HepG2 (cell line): ENCODE measurements around the gene CDC34. TPM values are rescaled to one million over a fixed set of nuclear protein-coding genes. Genes with fewer than 3 reads are reported as not detected.

Experiments
- CBX5 ChIP-seq: sonication (generic); formaldehyde crosslinking; IDR thresholded peaks from 2 replicates; pipeline ENCODE4 v1.4.0; 2020; ENCODE audit warnings: missing genetic modification reagents, borderline replicate concordance
- GATAD1 ChIP-seq: IDR thresholded peaks from 2 replicates; pipeline ENCODE4 v1.6.1; 2016; ENCODE audit warnings: missing genetic modification reagents, missing compliant biosample characterization
- ISL2 ChIP-seq: sonication (generic); formaldehyde crosslinking; IDR thresholded peaks from 2 replicates; pipeline ENCODE4 v1.5.0; 2020; ENCODE audit warnings: missing genetic modification reagents
- KDM3A ChIP-seq: IDR thresholded peaks from 2 replicates; pipeline ENCODE4 v1.6.1; 2018; ENCODE audit warnings: low read depth, missing compliant biosample characterization
- POLR2AphosphoS2 ChIP-seq: IDR thresholded peaks from 2 replicates; pipeline ENCODE4 v1.6.1; 2011; ENCODE audit warnings: low read depth, low read length, improper control_type of control experiment
- PRMT3 ChIP-seq: sonication (generic); formaldehyde crosslinking; IDR thresholded peaks from 2 replicates; pipeline ENCODE4 v1.8.1; 2022; ENCODE audit warnings: low read depth, mild to moderate bottlenecking, moderate library complexity, missing genetic modification reagents, borderline replicate concordance
- RFX5 ChIP-seq: IDR thresholded peaks from 2 replicates; pipeline ENCODE4 v1.6.1; 2011; ENCODE audit warnings: low read depth, low read length, improper control_type of control experiment
- RFXANK ChIP-seq: IDR thresholded peaks from 2 replicates; pipeline ENCODE4 v1.6.1; 2016
- SKIL ChIP-seq: sonication (generic); formaldehyde crosslinking; IDR thresholded peaks from 2 replicates; pipeline ENCODE4 v1.8.0; 2022; ENCODE audit warnings: missing genetic modification reagents, mild to moderate bottlenecking, moderate library complexity, borderline replicate concordance
- SMAD3 ChIP-seq: sonication (generic); formaldehyde crosslinking; IDR thresholded peaks from 2 replicates; pipeline ENCODE4 v1.4.0; 2020; ENCODE audit warnings: missing genetic modification reagents
- SP5 ChIP-seq: IDR thresholded peaks from 2 replicates; pipeline ENCODE4 v1.6.1; 2016; ENCODE audit warnings: low read depth, borderline replicate concordance
- STAT5B ChIP-seq: sonication (generic); formaldehyde crosslinking; IDR thresholded peaks from 2 replicates; pipeline ENCODE4 v1.4.0; 2020; ENCODE audit warnings: missing genetic modification reagents
- TBX3 ChIP-seq: fragments of 450-650 bp; IDR thresholded peaks from 2 replicates; pipeline ENCODE4 v1.6.1; 2017; ENCODE audit warnings: antibody characterized with exemption, mild to moderate bottlenecking, inconsistent platforms, borderline replicate concordance
- TEAD3 ChIP-seq: optimal IDR thresholded peaks from 2 replicates; pipeline ENCODE3; 2016; ENCODE audit warnings: borderline replicate concordance
- ZFYVE20 ChIP-seq: sonication (generic); formaldehyde crosslinking; IDR thresholded peaks from 2 replicates; pipeline ENCODE4 v1.8.0; 2023; ENCODE audit warnings: low read depth, mild to moderate bottlenecking, moderate library complexity, missing genetic modification reagents, borderline replicate concordance
- ZNF143 ChIP-seq: sonication (generic); formaldehyde crosslinking; IDR thresholded peaks from 2 replicates; pipeline ENCODE4 v1.4.0; 2020; ENCODE audit warnings: missing genetic modification reagents
- ZNF441 ChIP-seq: sonication (generic); formaldehyde crosslinking; IDR thresholded peaks from 2 replicates; pipeline ENCODE4 v1.7.0; 2021; ENCODE audit warnings: missing genetic modification reagents, borderline replicate concordance
- ZNF704 ChIP-seq: sonication (generic); formaldehyde crosslinking; IDR thresholded peaks from 2 replicates; pipeline ENCODE4 v1.8.1; 2023; ENCODE audit warnings: mild to moderate bottlenecking, inconsistent platforms, moderate library complexity, missing genetic modification reagents, borderline replicate concordance
- ZNF776 ChIP-seq: sonication (generic); formaldehyde crosslinking; IDR thresholded peaks from 2 replicates; pipeline ENCODE4 v1.4.0; 2020; ENCODE audit warnings: mild to moderate bottlenecking, missing genetic modification reagents
- ZNF792 ChIP-seq: IDR thresholded peaks from 2 replicates; pipeline ENCODE4 v1.6.1; 2016
- polyA plus RNA-seq, 8 experiments: library from polyadenylated mRNA; depleted of rRNA in 3 of 8; stranded (reverse) in 7 of 8; unstranded in 1 of 8; fragments of >200 nt; fragmentation: Illumina TruSeq in 4 of 8; extraction: Trizol in 4 of 8; gene quantifications; 2 replicates each; pipeline versions ENCODE4 v1.2.1 to v1.2.3, GENCODE V29; 2011 to 2016; ENCODE audit warnings: low read depth in 4 of 8, missing spikeins in 1 of 8, mixed read lengths in 1 of 8; ENCODE audit not compliant: insufficient read depth in 1 of 8
- total RNA-seq, 5 experiments: library from RNA; depleted of rRNA; stranded (reverse); fragments of >200 nt; fragmentation: Illumina TruSeq; extraction: Trizol; gene quantifications; 2 replicates each; pipeline ENCODE4 v1.2.3, GENCODE V29; 2016; ENCODE audit warnings: low read depth in 1 of 5

The CDC34 gene
- total and polyA plus RNA-seq, 2 of the 13 experiments (the other 11 are each of a cell fraction or from before 2014, with no cell fraction given), result 138 to 150 TPM

GRCh38 chr19:572140-572742 lies 40.7 kb downstream of the CDC34 start, which contains the start of gene BSG (continued):
- TF ChIP-seq GATAD1 (CRISPR knock-in tag), result peak; percentile 65
- 0 out of 2 replicates have a peak, but pooled peaks have one; percentile 22 for TF ChIP-seq PRMT3
- TF ChIP-seq KDM3A, result peak; percentile 53; the same call in 1 of the 2 replicates
- no peak for TF ChIP-seq ZFYVE20 (CRISPR knock-in tag)
- 0 out of 2 replicates have a peak, but pooled peaks have one; percentile 64 for TF ChIP-seq POLR2AphosphoS2
- TF ChIP-seq ZNF776 (CRISPR knock-in tag), result peak; percentile 73; the same call in 1 of the 2 replicates
- TF ChIP-seq ZNF792, result 0 out of 2 replicates have a peak, but pooled peaks have one; percentile 42
- TF ChIP-seq CBX5, result no peak
- TF ChIP-seq SMAD3 (CRISPR knock-in tag), result 0 out of 2 replicates have a peak, but pooled peaks have one; percentile 14
- no peak for TF ChIP-seq RFX5
- 0 out of 2 replicates have a peak, but pooled peaks have one; percentile 4 for TF ChIP-seq SP5 (CRISPR knock-in tag)
- no peak for TF ChIP-seq TBX3
- TF ChIP-seq ISL2 (CRISPR knock-in tag), result no peak; the same call in 1 of the 2 replicates
- TF ChIP-seq ZNF143 (CRISPR knock-in tag), result peak; percentile 58
- TF ChIP-seq ZNF704 (CRISPR knock-in tag), result no peak
- TF ChIP-seq RFXANK (CRISPR knock-in tag), result no peak
- TF ChIP-seq TEAD3 (CRISPR knock-in tag), result peak; percentile 64
- TF ChIP-seq STAT5B (CRISPR knock-in tag), result no peak
- TF ChIP-seq SKIL (CRISPR knock-in tag), result peak; percentile 16; the same call in 1 of the 2 replicates
- TF ChIP-seq ZNF441 (CRISPR knock-in tag), result peak; percentile 96
